GM20000 (cell line): Measurements from ENCODE around the gene DYNC2H1.

Experiments used
- DNase-seq: peaks from one replicate; pipeline ENCODE4 v3.0.0; 2012; ENCODE audit warnings: low spot score
- CTCF ChIP-seq: IDR thresholded peaks from 2 replicates; pipeline ENCODE4 v1.5.1; 2012; ENCODE audit warnings: mild to moderate bottlenecking, control low read depth; ENCODE audit errors: extremely low read depth, missing control alignments

Gene DYNC2H1

GRCh38 chr11:103340956-103341355 is 231.7 kb downstream of the DYNC2H1 start:
- DNase-seq = no peak
- no peak for TF ChIP-seq CTCF

GRCh38 chr11:103344886-103345285 is 235.7 kb downstream of the DYNC2H1 start:
- no peak for DNase-seq
- no peak for TF ChIP-seq CTCF

GRCh38 chr11:103349595-103349994 is 240.4 kb downstream of the DYNC2H1 start:
- DNase-seq = no peak
- no peak for TF ChIP-seq CTCF

GRCh38 chr11:103354656-103355055 is 245.4 kb downstream of the DYNC2H1 start:
- no peak for TF ChIP-seq CTCF
- no peak for DNase-seq

- DNase-seq = no peak
- TF ChIP-seq CTCF = no peak
These were observed 249.0 kb downstream of the DYNC2H1 start for GRCh38 chr11:103358251-103358650.

- TF ChIP-seq CTCF = no peak
- no peak for DNase-seq
These were observed 250.0 kb downstream of the DYNC2H1 start for GRCh38 chr11:103359216-103359615.

GRCh38 chr11:103364687-103365086 is 255.5 kb downstream of the DYNC2H1 start:
- no peak for TF ChIP-seq CTCF
- DNase-seq = no peak
